ENCODE measurements around the gene TWSG1.
A peak's percentile ranks its signal among the peaks of the same experiment; 100 is the strongest.
"Not testable (repeated sequence)": the region's sequence is repeated elsewhere in the genome, so short reads cannot be mapped to it uniquely, and the experiment has no call there.

TWSG1 gene

DNA sequence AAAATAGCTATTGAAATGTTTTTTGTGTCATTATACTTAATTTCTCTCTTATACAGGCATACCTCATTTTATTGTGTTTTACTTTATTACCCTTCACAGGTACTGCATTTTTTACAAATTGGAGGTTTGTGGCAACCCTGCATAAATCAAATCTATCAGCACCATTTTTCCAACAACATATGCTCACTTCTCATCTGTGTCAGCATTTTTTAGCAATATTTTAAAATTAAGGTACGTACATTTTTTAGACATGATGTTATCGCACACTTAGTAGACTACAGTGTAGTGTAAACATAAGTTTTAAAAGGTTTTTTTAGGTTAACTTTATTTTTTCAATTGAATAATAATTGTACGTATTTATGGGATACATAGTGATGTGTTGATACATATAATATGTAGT is 110.0 kb downstream of the TWSG1 start:
- H3K4me3 ChIP-seq (ENCODE audit: control insufficient read depth, low read depth, low read length): no peak overlapping the region
- DNase-seq (ENCODE audit: low read depth): no peak
- TF ChIP-seq, protein P1, sequence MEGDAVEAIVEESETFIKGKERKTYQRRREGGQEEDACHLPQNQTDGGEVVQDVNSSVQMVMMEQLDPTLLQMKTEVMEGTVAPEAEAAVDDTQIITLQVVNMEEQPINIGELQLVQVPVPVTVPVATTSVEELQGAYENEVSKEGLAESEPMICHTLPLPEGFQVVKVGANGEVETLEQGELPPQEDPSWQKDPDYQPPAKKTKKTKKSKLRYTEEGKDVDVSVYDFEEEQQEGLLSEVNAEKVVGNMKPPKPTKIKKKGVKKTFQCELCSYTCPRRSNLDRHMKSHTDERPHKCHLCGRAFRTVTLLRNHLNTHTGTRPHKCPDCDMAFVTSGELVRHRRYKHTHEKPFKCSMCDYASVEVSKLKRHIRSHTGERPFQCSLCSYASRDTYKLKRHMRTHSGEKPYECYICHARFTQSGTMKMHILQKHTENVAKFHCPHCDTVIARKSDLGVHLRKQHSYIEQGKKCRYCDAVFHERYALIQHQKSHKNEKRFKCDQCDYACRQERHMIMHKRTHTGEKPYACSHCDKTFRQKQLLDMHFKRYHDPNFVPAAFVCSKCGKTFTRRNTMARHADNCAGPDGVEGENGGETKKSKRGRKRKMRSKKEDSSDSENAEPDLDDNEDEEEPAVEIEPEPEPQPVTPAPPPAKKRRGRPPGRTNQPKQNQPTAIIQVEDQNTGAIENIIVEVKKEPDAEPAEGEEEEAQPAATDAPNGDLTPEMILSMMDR (IDR thresholded peaks at IDR 0.05; ENCODE audit: control insufficient read depth, insufficient read depth, low read depth, low read length, missing control alignments): no peak

GRCh38 chr18:9446839-9447238 is 112.3 kb downstream of the TWSG1 start:
- DNase-seq (ENCODE audit: low read depth): no peak
- TF ChIP-seq, protein P1 (IDR thresholded peaks at IDR 0.05; ENCODE audit: control insufficient read depth, insufficient read depth, low read depth, low read length, missing control alignments): no peak
- H3K4me3 ChIP-seq (ENCODE audit: control insufficient read depth, low read depth, low read length): no peak overlapping the region

- TF ChIP-seq, protein P1 (IDR thresholded peaks at IDR 0.05; ENCODE audit: control insufficient read depth, insufficient read depth, low read depth, low read length, missing control alignments): no peak
- DNase-seq (ENCODE audit: low read depth): no peak
These were observed 112.8 kb downstream of the TWSG1 start for GRCh38 chr18:9447334-9447733.

GRCh38 chr18:9449600-9450414 is 115.2 kb downstream of the TWSG1 start:
- DNase-seq (ENCODE audit: low read depth): peak; percentile 37
- TF ChIP-seq, protein P1 (IDR thresholded peaks at IDR 0.05; ENCODE audit: control insufficient read depth, insufficient read depth, low read depth, low read length, missing control alignments): no peak
- H3K4me3 ChIP-seq (ENCODE audit: control insufficient read depth, low read depth, low read length): no peak overlapping the region

More at GRCh38 chr18:9447334-9447733, 112.8 kb downstream of the TWSG1 start:
- H3K4me3 ChIP-seq (ENCODE audit: control insufficient read depth, low read depth, low read length): no peak overlapping the region

- not testable (repeated sequence) for DNase-seq (ENCODE audit: low read depth); H3K4me3 ChIP-seq (ENCODE audit: control insufficient read depth, low read depth, low read length)
These were observed 116.3 kb downstream of the TWSG1 start for GRCh38 chr18:9450920-9451319.

Measured in AG09309 (cell line).